ENCODE measurements around the gene KAZN. TPM values are rescaled to one million over a fixed set of nuclear protein-coding genes. Genes with fewer than 3 reads are reported as not detected.

Gene KAZN
- total RNA-seq, 2 donors from 2014 or later, result 1.1 to 2.2 TPM

- Mint-ChIP-seq H3K27ac (peak overlapping the region in 1 of 2 donors; percentile 69), H3K9me3 (no peaks in the 10 kb centered on the region), H3K36me3 (no peaks in the 10 kb centered on the region)
- DNase-seq (ENCODE audit: low spot score in 2 of 2), result no peak
- peak in 1 of 2 donors; percentile 33 for ATAC-seq
Measured at GRCh38 chr1:15155888-15156741, 557.6 kb downstream of the KAZN start.

GRCh38 chr1:15156807-15157380 is 558.4 kb downstream of the KAZN start:
- Mint-ChIP-seq H3K27ac (peak overlapping the region; percentile 69 to 95), H3K9me3 (no peaks in the 10 kb centered on the region)
- ATAC-seq, result no peak

GRCh38 chr1:15157524-15158399 is 559.3 kb downstream of the KAZN start:
- DNase-seq (ENCODE audit: low spot score in 2 of 2), result no peak
- no peak overlapping the region for H3K27ac Mint-ChIP-seq
- no peak for ATAC-seq
- no peaks in the 10 kb centered on the region for H3K36me3 Mint-ChIP-seq
- H3K9me3 Mint-ChIP-seq, result no peaks in the 10 kb centered on the region

More at GRCh38 chr1:15156807-15157380, 558.4 kb downstream of the KAZN start:
- H3K36me3 Mint-ChIP-seq, result no peaks in the 10 kb centered on the region
- DNase-seq (ENCODE audit: low spot score in 2 of 2), result no peak

DNA sequence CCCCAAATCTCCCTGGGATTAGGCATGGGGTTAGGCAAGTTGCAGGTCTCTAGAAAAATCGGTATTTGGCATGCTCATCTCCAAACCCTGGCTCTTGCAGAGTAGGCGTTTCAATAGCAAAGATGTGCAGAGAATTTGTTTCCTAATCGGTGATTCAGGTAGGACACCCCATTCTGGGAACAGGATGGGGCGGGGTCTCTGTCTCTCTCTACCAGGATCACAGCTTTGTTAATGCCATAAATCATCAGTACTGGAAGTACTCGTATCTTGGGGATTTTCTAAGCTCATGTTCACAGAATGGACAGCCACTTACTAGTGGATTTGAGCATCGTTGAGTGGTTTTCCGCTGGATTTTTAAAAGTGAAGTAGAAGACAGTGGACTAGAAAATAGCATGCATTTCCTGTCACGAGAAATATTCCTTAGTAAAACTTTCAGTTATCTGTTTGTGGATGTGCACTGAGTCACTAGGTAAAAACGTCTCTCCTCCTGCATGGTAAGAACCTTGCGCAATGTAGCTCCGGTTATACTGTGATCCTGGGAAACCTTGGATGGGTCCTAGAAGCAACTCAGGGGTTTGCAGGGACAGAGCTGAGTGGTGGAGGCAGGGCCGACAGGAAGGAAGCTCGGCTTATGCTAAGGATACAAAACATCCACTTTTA is 560.2 kb downstream of the KAZN start:
- DNase-seq (ENCODE audit: low spot score in 2 of 2) (no peak), ATAC-seq (no peak)
- Mint-ChIP-seq H3K36me3 (no peaks in the 10 kb centered on the region), H3K27ac (no peak overlapping the region), H3K9me3 (no peaks in the 10 kb centered on the region)

DNA sequence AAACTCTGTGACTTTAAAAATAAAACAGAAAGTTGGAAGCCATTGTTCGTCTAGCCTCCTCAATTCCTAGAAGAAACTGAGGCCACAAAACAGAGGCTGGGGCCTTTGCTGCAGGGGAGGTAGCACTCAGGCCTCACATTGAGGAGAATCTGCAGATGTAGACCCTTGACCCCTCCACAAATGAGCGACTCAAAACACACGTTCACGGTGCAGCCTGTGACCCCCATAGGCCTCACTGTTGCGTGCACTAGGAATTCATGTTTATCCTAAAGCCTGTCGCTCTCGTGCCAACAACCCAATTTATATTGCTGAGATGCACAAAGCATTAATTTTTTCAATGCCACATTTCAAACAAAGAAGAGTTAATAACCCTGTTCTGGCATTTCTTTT is 560.7 kb downstream of the KAZN start:
- Mint-ChIP-seq H3K36me3 (no peaks in the 10 kb centered on the region), H3K27ac (no peak overlapping the region), H3K9me3 (no peaks in the 10 kb centered on the region)
- ATAC-seq, result no peak
- DNase-seq (ENCODE audit: low spot score in 2 of 2), result no peak

DNA sequence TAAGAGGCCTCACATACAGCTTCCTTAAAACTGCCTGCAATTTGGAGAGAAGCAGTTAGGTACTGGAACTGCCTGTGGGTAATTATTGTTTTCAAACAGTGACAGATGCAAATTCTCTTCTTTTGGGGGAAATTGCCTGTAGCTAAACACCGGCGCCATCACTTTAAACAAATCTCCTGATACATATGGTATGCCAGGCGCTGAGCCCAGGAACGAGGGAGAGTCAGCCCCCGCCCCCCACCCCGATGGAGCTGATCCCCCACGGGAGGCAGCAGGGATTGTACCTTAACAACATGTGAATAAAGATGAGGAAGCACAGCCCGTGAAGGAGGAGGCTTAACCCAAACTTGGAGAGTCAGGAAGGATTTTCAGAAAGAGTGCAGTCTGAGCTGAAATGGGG is 562.1 kb downstream of the KAZN start:
- Mint-ChIP-seq H3K27ac (peak overlapping the region in 1 of 2 donors; percentile 38), H3K9me3 (no peaks in the 10 kb centered on the region), H3K36me3 (no peaks in the 10 kb centered on the region)
- DNase-seq (ENCODE audit: low spot score in 2 of 2) (no peak), ATAC-seq (no peak)

- no peak overlapping the region for H3K27ac Mint-ChIP-seq
- H3K9me3 Mint-ChIP-seq, result no peaks in the 10 kb centered on the region
- no peak for DNase-seq (ENCODE audit: low spot score in 2 of 2)
- no peaks in the 10 kb centered on the region for H3K36me3 Mint-ChIP-seq
- no peak for ATAC-seq
Measured at GRCh38 chr1:15167386-15167785, 568.9 kb downstream of the KAZN start.
